Measurements from ENCODE around the gene SEMA6A.

Gene SEMA6A

DNA sequence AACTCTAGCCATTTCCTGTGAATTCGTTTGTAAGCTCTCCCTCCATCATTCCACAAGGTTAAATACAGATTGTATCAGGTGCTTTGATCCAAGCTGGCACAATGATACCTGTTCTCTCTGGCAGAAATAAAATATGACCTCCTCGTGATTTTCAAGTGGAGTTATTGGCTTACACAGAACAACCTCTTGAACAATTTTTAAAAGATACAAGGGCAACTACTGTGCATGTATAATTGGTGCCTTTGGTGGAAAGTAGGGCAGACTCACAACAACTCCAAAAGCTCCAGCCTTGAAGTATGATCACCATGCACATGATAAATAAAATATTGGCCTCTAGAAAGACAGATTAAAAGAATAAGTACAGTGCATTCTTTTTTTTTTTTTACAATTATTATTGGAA lies 106.0 kb downstream of the SEMA6A start (continued):
- no peak for TF ChIP-seq ZNF565 (CRISPR knock-in tag; conservative IDR thresholded peaks at IDR 0.05; ENCODE audit: low read depth)
- TF ChIP-seq ZC3H10 (CRISPR knock-in tag; IDR thresholded peaks at IDR 0.05): no peak
- no peak for TF ChIP-seq GLIS3 (CRISPR knock-in tag; IDR thresholded peaks at IDR 0.05)
- TF ChIP-seq BACH2 (CRISPR knock-in tag; IDR thresholded peaks at IDR 0.05; ENCODE audit: borderline replicate concordance): no peak
- no peak for TF ChIP-seq PPARA (CRISPR knock-in tag; IDR thresholded peaks at IDR 0.05; ENCODE audit: borderline replicate concordance)
- TF ChIP-seq CSDC2 (CRISPR knock-in tag; IDR thresholded peaks at IDR 0.05): no peak

DNA sequence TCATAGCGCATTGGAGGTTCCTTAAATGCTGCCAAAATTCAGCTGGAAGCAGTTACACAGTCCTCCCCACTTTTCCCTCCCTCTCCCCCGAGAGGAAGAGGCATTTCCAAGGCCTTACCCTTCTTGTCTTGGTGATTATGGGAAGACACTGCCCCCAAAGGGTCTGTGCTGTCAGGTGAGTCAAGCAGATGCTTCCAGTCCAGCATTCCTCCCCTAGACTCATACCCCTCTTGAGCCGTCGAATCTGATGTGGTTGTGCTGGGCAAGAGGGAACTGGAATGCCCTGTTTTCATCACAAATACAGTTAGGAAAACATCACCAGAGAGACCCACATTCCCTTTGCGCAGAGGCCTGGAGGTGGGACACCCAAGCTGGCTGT lies 107.2 kb downstream of the SEMA6A start:
- no peak for ATAC-seq
- TF ChIP-seq OSR1 (CRISPR knock-in tag; IDR thresholded peaks at IDR 0.05): no peak
- TF ChIP-seq ZFP30 (CRISPR knock-in tag; IDR thresholded peaks at IDR 0.05): no peak
- TF ChIP-seq CSDC2 (CRISPR knock-in tag; IDR thresholded peaks at IDR 0.05): no peak
- TF ChIP-seq ZNF565 (CRISPR knock-in tag; conservative IDR thresholded peaks at IDR 0.05; ENCODE audit: low read depth): no peak
- TF ChIP-seq ESRRG (CRISPR knock-in tag; IDR thresholded peaks at IDR 0.05): no peak
- no peak for TF ChIP-seq ZNF8 (CRISPR knock-in tag; IDR thresholded peaks at IDR 0.05)
- no peak for TF ChIP-seq ZC3H10 (CRISPR knock-in tag; IDR thresholded peaks at IDR 0.05)
- TF ChIP-seq BACH2 (CRISPR knock-in tag; IDR thresholded peaks at IDR 0.05; ENCODE audit: borderline replicate concordance): no peak
- no peak for TF ChIP-seq ISL1 (CRISPR knock-in tag; IDR thresholded peaks at IDR 0.05)
- TF ChIP-seq ZFP3 (CRISPR knock-in tag; IDR thresholded peaks at IDR 0.05): no peak
- TF ChIP-seq, protein P1, sequence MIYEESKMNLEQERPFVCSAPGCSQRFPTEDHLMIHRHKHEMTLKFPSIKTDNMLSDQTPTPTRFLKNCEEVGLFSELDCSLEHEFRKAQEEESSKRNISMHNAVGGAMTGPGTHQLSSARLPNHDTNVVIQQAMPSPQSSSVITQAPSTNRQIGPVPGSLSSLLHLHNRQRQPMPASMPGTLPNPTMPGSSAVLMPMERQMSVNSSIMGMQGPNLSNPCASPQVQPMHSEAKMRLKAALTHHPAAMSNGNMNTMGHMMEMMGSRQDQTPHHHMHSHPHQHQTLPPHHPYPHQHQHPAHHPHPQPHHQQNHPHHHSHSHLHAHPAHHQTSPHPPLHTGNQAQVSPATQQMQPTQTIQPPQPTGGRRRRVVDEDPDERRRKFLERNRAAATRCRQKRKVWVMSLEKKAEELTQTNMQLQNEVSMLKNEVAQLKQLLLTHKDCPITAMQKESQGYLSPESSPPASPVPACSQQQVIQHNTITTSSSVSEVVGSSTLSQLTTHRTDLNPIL (CRISPR knock-in tag; IDR thresholded peaks at IDR 0.05; ENCODE audit: low read depth): no peak
- TF ChIP-seq ARNTL (CRISPR knock-in tag; IDR thresholded peaks at IDR 0.05; ENCODE audit: borderline replicate concordance, low read depth): no peak
- TF ChIP-seq, protein P2, sequence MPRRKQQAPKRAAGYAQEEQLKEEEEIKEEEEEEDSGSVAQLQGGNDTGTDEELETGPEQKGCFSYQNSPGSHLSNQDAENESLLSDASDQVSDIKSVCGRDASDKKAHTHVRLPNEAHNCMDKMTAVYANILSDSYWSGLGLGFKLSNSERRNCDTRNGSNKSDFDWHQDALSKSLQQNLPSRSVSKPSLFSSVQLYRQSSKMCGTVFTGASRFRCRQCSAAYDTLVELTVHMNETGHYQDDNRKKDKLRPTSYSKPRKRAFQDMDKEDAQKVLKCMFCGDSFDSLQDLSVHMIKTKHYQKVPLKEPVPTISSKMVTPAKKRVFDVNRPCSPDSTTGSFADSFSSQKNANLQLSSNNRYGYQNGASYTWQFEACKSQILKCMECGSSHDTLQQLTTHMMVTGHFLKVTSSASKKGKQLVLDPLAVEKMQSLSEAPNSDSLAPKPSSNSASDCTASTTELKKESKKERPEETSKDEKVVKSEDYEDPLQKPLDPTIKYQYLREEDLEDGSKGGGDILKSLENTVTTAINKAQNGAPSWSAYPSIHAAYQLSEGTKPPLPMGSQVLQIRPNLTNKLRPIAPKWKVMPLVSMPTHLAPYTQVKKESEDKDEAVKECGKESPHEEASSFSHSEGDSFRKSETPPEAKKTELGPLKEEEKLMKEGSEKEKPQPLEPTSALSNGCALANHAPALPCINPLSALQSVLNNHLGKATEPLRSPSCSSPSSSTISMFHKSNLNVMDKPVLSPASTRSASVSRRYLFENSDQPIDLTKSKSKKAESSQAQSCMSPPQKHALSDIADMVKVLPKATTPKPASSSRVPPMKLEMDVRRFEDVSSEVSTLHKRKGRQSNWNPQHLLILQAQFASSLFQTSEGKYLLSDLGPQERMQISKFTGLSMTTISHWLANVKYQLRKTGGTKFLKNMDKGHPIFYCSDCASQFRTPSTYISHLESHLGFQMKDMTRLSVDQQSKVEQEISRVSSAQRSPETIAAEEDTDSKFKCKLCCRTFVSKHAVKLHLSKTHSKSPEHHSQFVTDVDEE (CRISPR knock-in tag; IDR thresholded peaks at IDR 0.05): no peak
- TF ChIP-seq, protein P3, sequence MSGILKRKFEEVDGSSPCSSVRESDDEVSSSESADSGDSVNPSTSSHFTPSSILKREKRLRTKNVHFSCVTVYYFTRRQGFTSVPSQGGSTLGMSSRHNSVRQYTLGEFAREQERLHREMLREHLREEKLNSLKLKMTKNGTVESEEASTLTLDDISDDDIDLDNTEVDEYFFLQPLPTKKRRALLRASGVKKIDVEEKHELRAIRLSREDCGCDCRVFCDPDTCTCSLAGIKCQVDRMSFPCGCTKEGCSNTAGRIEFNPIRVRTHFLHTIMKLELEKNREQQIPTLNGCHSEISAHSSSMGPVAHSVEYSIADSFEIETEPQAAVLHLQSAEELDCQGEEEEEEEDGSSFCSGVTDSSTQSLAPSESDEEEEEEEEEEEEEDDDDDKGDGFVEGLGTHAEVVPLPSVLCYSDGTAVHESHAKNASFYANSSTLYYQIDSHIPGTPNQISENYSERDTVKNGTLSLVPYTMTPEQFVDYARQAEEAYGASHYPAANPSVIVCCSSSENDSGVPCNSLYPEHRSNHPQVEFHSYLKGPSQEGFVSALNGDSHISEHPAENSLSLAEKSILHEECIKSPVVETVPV (CRISPR knock-in tag; IDR thresholded peaks at IDR 0.05): no peak
- no peak for TF ChIP-seq TCF4 (CRISPR knock-in tag; IDR thresholded peaks at IDR 0.05; ENCODE audit: borderline replicate concordance)
- no peak for TF ChIP-seq SNAI2 (CRISPR knock-in tag; IDR thresholded peaks at IDR 0.05)
- TF ChIP-seq, protein P4, sequence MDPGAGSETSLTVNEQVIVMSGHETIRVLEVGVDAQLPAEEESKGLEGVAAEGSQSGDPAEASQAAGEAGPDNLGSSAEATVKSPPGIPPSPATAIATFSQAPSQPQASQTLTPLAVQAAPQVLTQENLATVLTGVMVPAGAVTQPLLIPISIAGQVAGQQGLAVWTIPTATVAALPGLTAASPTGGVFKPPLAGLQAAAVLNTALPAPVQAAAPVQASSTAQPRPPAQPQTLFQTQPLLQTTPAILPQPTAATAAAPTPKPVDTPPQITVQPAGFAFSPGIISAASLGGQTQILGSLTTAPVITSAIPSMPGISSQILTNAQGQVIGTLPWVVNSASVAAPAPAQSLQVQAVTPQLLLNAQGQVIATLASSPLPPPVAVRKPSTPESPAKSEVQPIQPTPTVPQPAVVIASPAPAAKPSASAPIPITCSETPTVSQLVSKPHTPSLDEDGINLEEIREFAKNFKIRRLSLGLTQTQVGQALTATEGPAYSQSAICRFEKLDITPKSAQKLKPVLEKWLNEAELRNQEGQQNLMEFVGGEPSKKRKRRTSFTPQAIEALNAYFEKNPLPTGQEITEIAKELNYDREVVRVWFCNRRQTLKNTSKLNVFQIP (CRISPR knock-in tag; IDR thresholded peaks at IDR 0.05; ENCODE audit: borderline replicate concordance, low read depth): no peak
- no peak for TF ChIP-seq TOX (CRISPR knock-in tag; IDR thresholded peaks at IDR 0.05; ENCODE audit: borderline replicate concordance)

DNA sequence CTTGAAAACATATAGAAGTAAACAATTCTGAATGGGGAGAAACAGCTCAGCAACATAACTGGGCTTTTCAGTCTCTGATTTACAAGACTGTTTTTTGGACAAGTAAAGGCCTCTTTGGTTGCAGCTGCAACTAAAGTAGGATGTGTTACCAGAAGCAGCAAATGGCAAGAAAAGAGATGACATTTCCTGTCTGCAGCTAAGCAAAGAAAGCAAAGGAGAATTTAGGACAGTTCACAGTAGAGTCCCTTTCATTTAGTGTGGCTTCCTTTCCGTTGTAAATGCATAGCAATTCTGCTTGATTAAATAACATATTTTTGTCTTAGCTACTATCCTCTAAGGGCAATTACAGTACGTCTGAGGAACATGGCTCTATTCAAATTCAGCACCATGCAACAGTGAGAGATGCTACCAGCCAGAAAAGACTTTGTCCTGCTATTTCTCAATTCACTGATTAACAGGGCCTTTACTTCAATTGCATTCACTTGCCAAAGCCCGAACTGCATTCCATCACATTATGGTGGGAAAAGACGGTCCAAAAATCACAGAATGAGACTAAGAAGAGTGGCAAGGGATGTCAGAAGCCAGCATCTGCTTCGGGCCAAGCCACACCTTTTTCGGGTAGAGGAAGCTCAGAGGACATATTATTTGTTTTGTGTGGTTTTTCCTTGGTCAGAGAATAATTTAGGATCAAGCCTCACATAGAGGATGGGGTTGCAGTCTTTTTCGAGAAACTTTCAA lies 107.7 kb downstream of the SEMA6A start:
- no peak for ATAC-seq
- TF ChIP-seq ZFP3 (CRISPR knock-in tag; IDR thresholded peaks at IDR 0.05): no peak
- no peak for TF ChIP-seq ZNF8 (CRISPR knock-in tag; IDR thresholded peaks at IDR 0.05)
- TF ChIP-seq TOX (CRISPR knock-in tag; IDR thresholded peaks at IDR 0.05; ENCODE audit: borderline replicate concordance): no peak
- no peak for TF ChIP-seq OSR1 (CRISPR knock-in tag; IDR thresholded peaks at IDR 0.05)
- TF ChIP-seq, protein P3 (CRISPR knock-in tag; IDR thresholded peaks at IDR 0.05): no peak
- TF ChIP-seq ZNF70 (CRISPR knock-in tag; IDR thresholded peaks at IDR 0.05): no peak
- no peak for TF ChIP-seq RARB (CRISPR knock-in tag; IDR thresholded peaks at IDR 0.05)
- TF ChIP-seq, protein P1 (CRISPR knock-in tag; IDR thresholded peaks at IDR 0.05; ENCODE audit: low read depth): no peak
- no peak for TF ChIP-seq ARNTL (CRISPR knock-in tag; IDR thresholded peaks at IDR 0.05; ENCODE audit: borderline replicate concordance, low read depth)
- TF ChIP-seq ISL1 (CRISPR knock-in tag; IDR thresholded peaks at IDR 0.05): no peak
- no peak for TF ChIP-seq TCF4 (CRISPR knock-in tag; IDR thresholded peaks at IDR 0.05; ENCODE audit: borderline replicate concordance)
- TF ChIP-seq, protein P5, sequence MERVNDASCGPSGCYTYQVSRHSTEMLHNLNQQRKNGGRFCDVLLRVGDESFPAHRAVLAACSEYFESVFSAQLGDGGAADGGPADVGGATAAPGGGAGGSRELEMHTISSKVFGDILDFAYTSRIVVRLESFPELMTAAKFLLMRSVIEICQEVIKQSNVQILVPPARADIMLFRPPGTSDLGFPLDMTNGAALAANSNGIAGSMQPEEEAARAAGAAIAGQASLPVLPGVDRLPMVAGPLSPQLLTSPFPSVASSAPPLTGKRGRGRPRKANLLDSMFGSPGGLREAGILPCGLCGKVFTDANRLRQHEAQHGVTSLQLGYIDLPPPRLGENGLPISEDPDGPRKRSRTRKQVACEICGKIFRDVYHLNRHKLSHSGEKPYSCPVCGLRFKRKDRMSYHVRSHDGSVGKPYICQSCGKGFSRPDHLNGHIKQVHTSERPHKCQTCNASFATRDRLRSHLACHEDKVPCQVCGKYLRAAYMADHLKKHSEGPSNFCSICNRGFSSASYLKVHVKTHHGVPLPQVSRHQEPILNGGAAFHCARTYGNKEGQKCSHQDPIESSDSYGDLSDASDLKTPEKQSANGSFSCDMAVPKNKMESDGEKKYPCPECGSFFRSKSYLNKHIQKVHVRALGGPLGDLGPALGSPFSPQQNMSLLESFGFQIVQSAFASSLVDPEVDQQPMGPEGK (CRISPR knock-in tag; IDR thresholded peaks at IDR 0.05; ENCODE audit: borderline replicate concordance): no peak
